CD4-positive, CD25-positive, alpha-beta regulatory T cell (primary cell): ENCODE measurements around the gene AGBL1. TPM values are rescaled to one million over a fixed set of nuclear protein-coding genes. Genes with fewer than 3 reads are reported as not detected.

Experiments used
- ATAC-seq, 2 donors: fragments of 150-1000 bp; cut with Tn5 transposase; one replicate each; pipeline ENCODE4 v1.10.0; 2021; ENCODE audit warnings: low read depth in 2 of 2, moderate number of reproducible peaks in 2 of 2, moderate library complexity in 1 of 2
- DNase-seq, 3 donors: peaks; one replicate each; pipeline versions ENCODE4 v3.0.0 to v3.0.0-alpha.2; 2012 to 2022; ENCODE audit warnings: mixed read lengths in 1 of 3
- H3K27ac ChIP-seq: one replicate; pipeline ENCODE4 v1.7.0; 2013; ENCODE audit warnings: mild to moderate bottlenecking, low read length; ENCODE audit not compliant: insufficient read depth, poor library complexity, severe bottlenecking
- H3K27me3 ChIP-seq: one replicate; pipeline ENCODE4 v1.7.0; 2013; ENCODE audit warnings: low read length; ENCODE audit not compliant: control insufficient read depth, insufficient read depth
- H3K36me3 ChIP-seq: one replicate; pipeline ENCODE4 v1.7.0; 2013; ENCODE audit warnings: mild to moderate bottlenecking, low read length, moderate library complexity; ENCODE audit not compliant: control insufficient read depth, insufficient read depth
- H3K4me1 ChIP-seq: 2 replicates; pipeline ENCODE4 v1.7.0; 2013; ENCODE audit warnings: mild to moderate bottlenecking, low read length; ENCODE audit not compliant: insufficient read depth, control insufficient read depth, poor library complexity, severe bottlenecking
- H3K4me3 ChIP-seq: one replicate; pipeline ENCODE4 v1.7.0; 2013; ENCODE audit warnings: low read depth, mild to moderate bottlenecking, low read length, moderate library complexity
- H3K9me3 ChIP-seq, 2 experiments: 1 replicate in 1 of 2; 2 replicates in 1 of 2; pipeline ENCODE4 v1.7.0; 2013; ENCODE audit warnings: low read length in 2 of 2, mild to moderate bottlenecking in 1 of 2, moderate library complexity in 1 of 2; ENCODE audit not compliant: control insufficient read depth in 2 of 2
- H3K27ac Mint-ChIP-seq, 3 donors: one replicate each; pipeline ENCODE4 v1.8.0; 2020 to 2022; ENCODE audit warnings: mild to moderate bottlenecking in 3 of 3, mixed read lengths in 3 of 3, moderate library complexity in 2 of 3
- H3K27me3 Mint-ChIP-seq: one replicate; pipeline ENCODE4 v1.8.0; 2022; ENCODE audit warnings: mild to moderate bottlenecking, mixed read lengths
- H3K36me3 Mint-ChIP-seq: one replicate; pipeline ENCODE4 v1.8.0; 2020; ENCODE audit warnings: mixed read lengths
- H3K4me1 Mint-ChIP-seq, 4 donors: one replicate each; pipeline ENCODE4 v1.8.0; 2020 to 2022; ENCODE audit warnings: mixed read lengths in 4 of 4, mild to moderate bottlenecking in 1 of 4
- H3K4me3 Mint-ChIP-seq, 4 donors: one replicate each; pipeline ENCODE4 v1.8.0; 2020 to 2022; ENCODE audit warnings: mild to moderate bottlenecking in 4 of 4, mixed read lengths in 4 of 4, moderate library complexity in 3 of 4
- H3K9me3 Mint-ChIP-seq, 7 donors: one replicate each; pipeline ENCODE4 v1.8.0; 2020 to 2022; ENCODE audit warnings: mixed read lengths in 7 of 7, mild to moderate bottlenecking in 3 of 7, moderate library complexity in 2 of 7
- polyA plus RNA-seq, 4 donors: library from polyadenylated mRNA; unstranded; fragments of 300-500 nt; fragmentation: Illumina TruSeq; gene quantifications; one replicate each; pipeline ENCODE4 v1.2.3, GENCODE V29; 2021
- total RNA-seq: library from RNA; stranded (reverse); gene quantifications from one replicate; pipeline ENCODE4 v1.2.3, GENCODE V29; 2022

Gene AGBL1
- total and polyA plus RNA-seq, 5 donors from 2014 or later, result not detected

DNA sequence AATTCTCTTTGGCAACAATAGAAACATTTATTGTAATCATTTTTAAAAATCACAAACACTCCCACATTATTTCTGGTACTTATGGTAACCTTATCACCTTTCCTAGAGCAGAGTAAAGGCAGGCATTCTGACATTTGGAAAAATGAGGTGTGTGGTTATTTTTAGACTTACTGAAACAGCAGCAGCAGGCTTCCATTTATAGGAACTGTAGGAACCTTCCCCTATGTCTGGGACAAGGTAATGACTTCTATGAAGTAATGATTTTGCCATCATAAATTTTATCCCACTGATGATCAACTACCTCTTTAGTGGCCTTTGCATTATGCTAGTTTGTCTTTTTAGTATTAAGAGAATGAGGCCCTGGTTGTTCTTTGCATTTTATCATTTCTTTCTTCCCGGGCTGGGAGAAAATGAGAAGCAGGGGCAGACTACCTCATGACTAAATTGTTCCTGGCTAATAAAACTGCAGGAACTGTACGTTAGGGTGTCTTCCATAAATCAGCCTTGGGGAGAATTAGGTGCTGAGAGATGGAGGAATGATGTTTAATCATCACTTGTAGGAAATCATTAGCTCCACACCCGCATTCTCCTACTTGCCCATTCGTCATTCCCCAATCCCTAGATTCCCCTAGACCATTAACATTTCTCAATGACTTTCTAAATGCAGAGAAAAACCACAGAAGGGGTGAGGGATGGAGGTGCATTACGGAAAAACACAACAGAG lies 680.3 kb downstream of the AGBL1 start:
- no peak for DNase-seq
- Mint-ChIP-seq H3K36me3 (no peaks in the 10 kb centered on the region), H3K27ac (no peak overlapping the region), H3K4me3 (no peak overlapping the region), H3K4me1 (no peaks in the 10 kb centered on the region), H3K27me3 (no peaks in the 10 kb centered on the region), H3K9me3 (peaks cover 0 to 3% (median 0%) of the 10 kb centered on the region in 7 donors)
- no peaks in the 10 kb centered on the region for H3K4me1 ChIP-seq
- H3K27me3 ChIP-seq, result peaks cover 3% of the 10 kb centered on the region
- no peak for ATAC-seq
- no peaks in the 10 kb centered on the region for H3K9me3 ChIP-seq
- no peaks in the 10 kb centered on the region for H3K36me3 ChIP-seq
- H3K4me3 ChIP-seq, result no peak overlapping the region
- no peak overlapping the region for H3K27ac ChIP-seq

DNA sequence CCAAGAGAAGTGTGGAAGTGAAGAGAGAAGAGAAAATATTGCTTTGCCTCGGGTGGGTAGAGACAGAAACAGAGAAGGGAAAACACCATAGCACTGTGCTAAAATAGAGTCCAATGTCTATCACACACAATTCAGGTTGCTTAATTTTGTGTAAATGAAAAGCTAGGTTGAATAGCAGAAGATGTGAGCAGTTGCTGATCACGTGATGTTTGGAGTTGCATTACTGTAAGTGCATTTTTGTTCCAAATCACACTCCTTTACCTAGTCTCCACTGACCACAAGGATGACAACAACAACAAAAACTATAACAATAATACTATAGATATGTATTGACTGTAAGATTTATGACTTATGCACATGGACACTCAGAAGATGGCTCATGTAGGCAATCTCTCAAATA lies 683.2 kb downstream of the AGBL1 start:
- no peaks in the 10 kb centered on the region for H3K9me3 ChIP-seq
- no peak overlapping the region for H3K27ac ChIP-seq
- H3K36me3 ChIP-seq, result no peaks in the 10 kb centered on the region
- Mint-ChIP-seq H3K4me1 (no peaks in the 10 kb centered on the region), H3K4me3 (no peak overlapping the region), H3K27me3 (no peaks in the 10 kb centered on the region), H3K36me3 (no peaks in the 10 kb centered on the region), H3K9me3 (peaks cover 0 to 3% (median 0%) of the 10 kb centered on the region in 7 donors), H3K27ac (no peak overlapping the region)
- no peak overlapping the region for H3K4me3 ChIP-seq
- peaks cover 3% of the 10 kb centered on the region for H3K27me3 ChIP-seq
- H3K4me1 ChIP-seq, result no peaks in the 10 kb centered on the region
- DNase-seq, result no peak
- ATAC-seq, result no peak

DNA sequence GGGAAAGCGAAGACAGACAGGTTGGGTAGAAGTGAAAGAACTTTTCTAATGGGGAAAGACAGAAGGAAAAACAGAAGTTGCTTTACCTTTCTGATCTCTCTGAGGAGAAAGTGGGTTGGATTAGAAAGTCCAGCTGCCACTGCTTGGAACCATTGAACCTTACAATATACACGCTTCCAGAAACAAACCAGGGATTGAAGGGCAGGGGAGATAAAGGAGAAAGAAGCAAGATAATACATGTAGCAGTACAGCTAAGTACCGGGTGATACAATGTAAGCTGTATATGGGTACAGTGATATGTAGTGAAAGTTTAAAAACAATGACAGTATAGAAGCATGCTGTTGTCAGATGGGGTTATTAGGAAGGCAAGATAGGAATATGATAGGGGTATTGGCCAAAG lies 684.4 kb downstream of the AGBL1 start:
- Histone ChIP-seq H3K36me3 (no peaks in the 10 kb centered on the region), H3K9me3 (no peaks in the 10 kb centered on the region), H3K27ac (no peak overlapping the region), H3K4me1 (no peaks in the 10 kb centered on the region), H3K27me3 (no peaks in the 10 kb centered on the region), H3K4me3 (no peak overlapping the region)
- ATAC-seq (no peak), DNase-seq (no peak)
- Mint-ChIP-seq H3K27ac (no peak overlapping the region), H3K4me3 (no peak overlapping the region), H3K27me3 (no peaks in the 10 kb centered on the region), H3K36me3 (no peaks in the 10 kb centered on the region), H3K4me1 (no peaks in the 10 kb centered on the region), H3K9me3 (peaks cover 0 to 3% (median 0%) of the 10 kb centered on the region in 7 donors)

DNA sequence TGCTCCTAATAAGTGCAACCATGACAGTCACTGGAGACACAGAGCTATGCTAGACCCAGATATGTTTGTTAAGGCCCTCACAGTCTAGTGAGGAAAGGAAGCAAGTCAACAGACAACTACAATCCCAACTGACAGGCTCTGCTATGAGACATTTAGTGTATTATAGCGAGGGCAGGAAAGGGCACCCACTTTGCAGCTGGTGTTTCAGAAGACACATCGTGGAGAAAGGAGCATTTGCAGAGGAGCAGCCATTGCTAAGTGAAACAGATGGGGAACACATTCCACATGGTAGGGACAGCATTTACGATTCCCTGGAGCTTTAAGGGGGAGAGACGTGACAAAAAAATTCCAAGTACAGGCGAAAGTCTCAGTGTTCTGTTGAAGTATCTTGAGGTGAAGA lies 685.6 kb downstream of the AGBL1 start:
- Mint-ChIP-seq H3K27ac (no peak overlapping the region), H3K4me3 (no peak overlapping the region), H3K9me3 (peaks cover 0 to 3% (median 0%) of the 10 kb centered on the region in 7 donors), H3K4me1 (no peaks in the 10 kb centered on the region), H3K36me3 (no peaks in the 10 kb centered on the region), H3K27me3 (no peaks in the 10 kb centered on the region)
- ATAC-seq (no peak), DNase-seq (no peak)
- Histone ChIP-seq H3K27me3 (no peaks in the 10 kb centered on the region), H3K9me3 (no peaks in the 10 kb centered on the region), H3K4me3 (no peak overlapping the region), H3K27ac (no peak overlapping the region), H3K36me3 (no peaks in the 10 kb centered on the region), H3K4me1 (no peaks in the 10 kb centered on the region)

DNA sequence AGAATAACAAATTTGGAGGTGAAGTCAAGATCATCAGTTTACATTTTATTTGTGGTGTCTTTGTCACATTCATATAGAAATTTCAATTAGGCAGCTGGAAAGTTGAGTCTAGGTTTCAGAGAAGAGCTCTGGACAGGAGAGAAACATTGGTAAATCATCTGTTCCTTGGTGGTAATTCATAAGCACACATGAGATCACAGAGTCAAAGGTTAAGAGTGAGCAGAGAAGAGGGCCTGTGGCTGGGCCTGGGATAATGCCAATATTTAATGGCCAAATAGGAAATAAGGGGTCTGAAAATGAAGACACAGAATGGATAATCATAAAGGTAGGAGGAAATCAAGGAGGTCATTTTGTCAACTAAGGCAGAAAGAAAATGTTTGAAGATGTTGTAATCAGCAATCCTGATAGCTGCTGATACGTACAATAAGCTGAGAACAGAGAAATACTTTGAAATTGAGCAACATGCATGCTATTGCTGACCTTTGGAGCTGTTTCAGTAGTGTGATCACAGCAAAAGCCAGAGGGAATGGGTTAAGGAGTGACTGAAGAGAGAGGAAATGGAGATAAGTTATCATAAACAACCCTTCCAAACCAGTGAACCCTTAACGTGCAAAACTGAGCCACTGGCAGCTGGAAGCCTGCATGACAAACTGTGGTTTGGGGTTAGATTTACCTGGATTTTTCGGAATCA lies 692.8 kb downstream of the AGBL1 start:
- no peaks in the 10 kb centered on the region for H3K36me3 Mint-ChIP-seq
- H3K27ac ChIP-seq, result no peak overlapping the region
- no peak for DNase-seq
- H3K27me3 ChIP-seq, result no peaks in the 10 kb centered on the region
- H3K9me3 ChIP-seq, result no peaks in the 10 kb centered on the region
- H3K4me3 ChIP-seq, result no peak overlapping the region
- no peak overlapping the region for H3K27ac Mint-ChIP-seq
- ATAC-seq, result no peak
- peaks cover 0 to 2% (median 0%) of the 10 kb centered on the region in 7 donors for H3K9me3 Mint-ChIP-seq
- no peaks in the 10 kb centered on the region for H3K36me3 ChIP-seq
- H3K4me3 Mint-ChIP-seq, result no peak overlapping the region
- no peaks in the 10 kb centered on the region for H3K27me3 Mint-ChIP-seq
- H3K4me1 Mint-ChIP-seq, result no peaks in the 10 kb centered on the region
- H3K4me1 ChIP-seq, result no peaks in the 10 kb centered on the region

DNA sequence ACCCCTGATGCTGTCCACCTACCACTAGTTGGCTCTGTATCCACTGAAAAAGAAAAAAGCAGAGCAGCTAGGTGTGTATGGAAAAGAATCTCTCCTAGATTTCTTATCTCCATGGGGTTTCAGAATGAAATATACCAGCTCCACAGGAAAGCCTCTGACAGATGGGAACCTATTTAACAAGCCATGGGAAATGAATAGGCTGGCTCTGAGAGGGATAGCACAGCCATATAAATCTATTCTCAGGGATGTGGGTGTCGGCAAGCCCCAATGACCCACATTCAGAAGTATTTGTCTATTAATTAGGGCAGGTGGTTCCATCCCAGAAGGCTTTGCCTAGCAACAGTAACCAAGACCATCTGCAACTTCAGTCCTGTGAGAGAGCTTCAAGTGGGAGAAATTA lies 694.1 kb downstream of the AGBL1 start:
- H3K9me3 Mint-ChIP-seq, result peaks cover 0 to 4% (median 2%) of the 10 kb centered on the region in 7 donors
- H3K27me3 ChIP-seq, result no peaks in the 10 kb centered on the region
- no peaks in the 10 kb centered on the region for H3K27me3 Mint-ChIP-seq
- H3K27ac ChIP-seq, result no peak overlapping the region
- H3K27ac Mint-ChIP-seq, result no peak overlapping the region
- no peaks in the 10 kb centered on the region for H3K4me1 Mint-ChIP-seq
- no peak overlapping the region for H3K4me3 ChIP-seq
- H3K4me3 Mint-ChIP-seq, result no peak overlapping the region
- H3K4me1 ChIP-seq, result no peaks in the 10 kb centered on the region
- ATAC-seq (no peak), DNase-seq (no peak)
- no peaks in the 10 kb centered on the region for H3K36me3 ChIP-seq
- no peaks in the 10 kb centered on the region for H3K9me3 ChIP-seq
- H3K36me3 Mint-ChIP-seq, result no peaks in the 10 kb centered on the region

DNA sequence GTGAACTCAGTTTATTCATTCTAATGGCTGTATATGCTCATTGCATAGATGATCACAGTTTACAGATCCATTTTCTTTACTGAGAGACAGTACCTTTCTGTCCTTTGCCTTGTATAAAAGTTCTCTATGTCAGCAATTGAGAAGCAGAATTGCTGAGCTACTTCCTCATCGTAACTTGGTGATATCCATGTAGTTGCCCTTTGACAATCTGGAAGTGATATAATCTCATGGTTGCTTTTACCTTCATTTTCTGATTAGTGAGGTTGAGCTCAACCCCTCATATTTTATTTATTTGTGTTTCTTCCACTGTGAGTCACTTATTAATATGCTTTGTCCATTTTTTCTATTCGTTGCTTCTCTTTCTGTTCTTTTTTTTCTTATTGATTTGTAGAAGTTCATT lies 696.5 kb downstream of the AGBL1 start:
- no peak for DNase-seq
- Histone ChIP-seq H3K4me3 (no peak overlapping the region), H3K4me1 (no peaks in the 10 kb centered on the region), H3K9me3 (no peaks in the 10 kb centered on the region), H3K27me3 (no peaks in the 10 kb centered on the region), H3K27ac (no peak overlapping the region), H3K36me3 (no peaks in the 10 kb centered on the region)
- no peak for ATAC-seq
- Mint-ChIP-seq H3K27me3 (no peaks in the 10 kb centered on the region), H3K4me1 (no peaks in the 10 kb centered on the region), H3K9me3 (peaks cover 0 to 6% (median 0%) of the 10 kb centered on the region in 7 donors), H3K27ac (no peak overlapping the region), H3K36me3 (no peaks in the 10 kb centered on the region), H3K4me3 (no peak overlapping the region)

DNA sequence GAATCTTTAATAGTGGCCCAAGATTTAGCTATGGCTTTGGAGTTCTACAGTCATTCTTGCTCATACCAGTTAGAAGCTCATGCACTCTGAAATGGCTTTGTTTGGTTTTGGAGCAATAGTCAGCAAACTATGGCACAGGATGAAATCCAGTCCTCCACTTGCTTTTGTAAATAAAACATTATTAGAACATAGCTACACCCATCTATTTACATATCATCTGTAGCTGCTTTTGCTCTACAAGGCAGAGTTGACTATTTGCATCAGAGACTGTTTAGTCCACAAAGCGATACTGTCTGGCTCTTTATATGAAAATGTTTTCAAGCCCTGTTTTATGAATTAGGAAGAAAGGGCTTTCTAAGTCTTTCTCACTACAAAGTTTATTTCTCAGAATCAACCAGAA lies 716.9 kb downstream of the AGBL1 start:
- Histone ChIP-seq H3K4me3 (no peak overlapping the region), H3K36me3 (no peaks in the 10 kb centered on the region), H3K9me3 (no peaks in the 10 kb centered on the region), H3K4me1 (no peaks in the 10 kb centered on the region), H3K27ac (no peak overlapping the region), H3K27me3 (no peaks in the 10 kb centered on the region)
- Mint-ChIP-seq H3K27ac (no peak overlapping the region), H3K4me3 (no peak overlapping the region), H3K27me3 (no peaks in the 10 kb centered on the region), H3K4me1 (no peaks in the 10 kb centered on the region), H3K36me3 (no peaks in the 10 kb centered on the region), H3K9me3 (peaks cover 0 to 3% (median 0%) of the 10 kb centered on the region in 7 donors)
- ATAC-seq (no peak), DNase-seq (no peak)
